Nephron progenitor cell (in vitro differentiated cells): Measurements from ENCODE around the gene ST8SIA3.

Experiments
- DNase-seq: peaks from one replicate; pipeline ENCODE4 v3.0.0; 2021
- H3K27ac Mint-ChIP-seq: 2 replicates; pipeline ENCODE4 v1.8.0; 2021; ENCODE audit warnings: mild to moderate bottlenecking, moderate library complexity, mixed read lengths
- H3K27me3 Mint-ChIP-seq: 2 replicates; pipeline ENCODE4 v1.8.0; 2021; ENCODE audit warnings: mild to moderate bottlenecking, low read depth, mixed read lengths; ENCODE audit not compliant: poor library complexity
- H3K36me3 Mint-ChIP-seq: 2 replicates; pipeline ENCODE4 v1.8.0; 2021; ENCODE audit warnings: low read depth, mixed read lengths
- H3K4me1 Mint-ChIP-seq: 2 replicates; pipeline ENCODE4 v1.8.0; 2021; ENCODE audit warnings: mixed read lengths
- H3K4me3 Mint-ChIP-seq: 2 replicates; pipeline ENCODE4 v1.8.0; 2021; ENCODE audit warnings: mild to moderate bottlenecking, moderate library complexity, mixed read lengths
- H3K9me3 Mint-ChIP-seq: 2 replicates; pipeline ENCODE4 v1.8.0; 2021; ENCODE audit warnings: mild to moderate bottlenecking, moderate library complexity, mixed read lengths
- CTCF ChIP-seq: fragments of 200-600 bp; sonication (generic); IDR thresholded peaks from 2 replicates; pipeline ENCODE4 v1.5.0; 2021; ENCODE audit warnings: antibody characterized with exemption

ST8SIA3 gene

GRCh38 chr18:57353137-57353939 lies 981 bp downstream of the ST8SIA3 start:
- H3K4me3 Mint-ChIP-seq, result peak overlapping the region; percentile 92
- no peak overlapping the region for H3K27ac Mint-ChIP-seq
- H3K36me3 Mint-ChIP-seq, result no peaks in the 10 kb centered on the region
- peaks cover 4% of the 10 kb centered on the region for H3K9me3 Mint-ChIP-seq
- peaks cover 50% of the 10 kb centered on the region for H3K27me3 Mint-ChIP-seq
- TF ChIP-seq CTCF, result no peak
- H3K4me1 Mint-ChIP-seq, result peaks cover 23% of the 10 kb centered on the region
- peak; percentile 72 for DNase-seq

GRCh38 chr18:57353940-57354461 lies 1.6 kb downstream of the ST8SIA3 start:
- DNase-seq, result peak; percentile 93
- no peak for TF ChIP-seq CTCF
- Mint-ChIP-seq H3K27me3 (peaks cover 50% of the 10 kb centered on the region), H3K27ac (no peak overlapping the region), H3K9me3 (peaks cover 4% of the 10 kb centered on the region), H3K4me1 (peaks cover 23% of the 10 kb centered on the region), H3K36me3 (no peaks in the 10 kb centered on the region), H3K4me3 (peak overlapping the region; percentile 92)

- TF ChIP-seq CTCF, result no peak
- H3K9me3 Mint-ChIP-seq, result no peaks in the 10 kb centered on the region
- H3K36me3 Mint-ChIP-seq, result no peaks in the 10 kb centered on the region
- no peak overlapping the region for H3K4me3 Mint-ChIP-seq
- no peak overlapping the region for H3K27ac Mint-ChIP-seq
- H3K27me3 Mint-ChIP-seq, result peaks cover 16% of the 10 kb centered on the region
- peaks cover 5% of the 10 kb centered on the region for H3K4me1 Mint-ChIP-seq
- DNase-seq, result no peak
Observed at GRCh38 chr18:57359433-57359832, 7.1 kb downstream of the ST8SIA3 start.

GRCh38 chr18:57362714-57363113 lies 10.4 kb downstream of the ST8SIA3 start:
- no peak for DNase-seq
- TF ChIP-seq CTCF, result no peak
- Mint-ChIP-seq H3K36me3 (no peaks in the 10 kb centered on the region), H3K4me3 (no peak overlapping the region), H3K27ac (no peak overlapping the region), H3K4me1 (peaks cover 4% of the 10 kb centered on the region), H3K9me3 (no peaks in the 10 kb centered on the region), H3K27me3 (peaks cover 7% of the 10 kb centered on the region)

GRCh38 chr18:57364460-57364859 lies 12.1 kb downstream of the ST8SIA3 start:
- Mint-ChIP-seq H3K36me3 (no peaks in the 10 kb centered on the region), H3K4me1 (peaks cover 4% of the 10 kb centered on the region), H3K4me3 (no peak overlapping the region), H3K9me3 (no peaks in the 10 kb centered on the region), H3K27me3 (peaks cover 7% of the 10 kb centered on the region), H3K27ac (no peak overlapping the region)
- DNase-seq, result no peak
- TF ChIP-seq CTCF, result no peak
